ENCODE measurements around the gene IMPA2. TPM values are rescaled to one million over a fixed set of nuclear protein-coding genes. Genes with fewer than 3 reads are reported as not detected.
A peak's percentile ranks its signal among the peaks of the same experiment; 100 is the strongest.

The IMPA2 gene
- total RNA-seq, 4 donors from 2014 or later, result 112 to 385 (median 215) TPM

DNA sequence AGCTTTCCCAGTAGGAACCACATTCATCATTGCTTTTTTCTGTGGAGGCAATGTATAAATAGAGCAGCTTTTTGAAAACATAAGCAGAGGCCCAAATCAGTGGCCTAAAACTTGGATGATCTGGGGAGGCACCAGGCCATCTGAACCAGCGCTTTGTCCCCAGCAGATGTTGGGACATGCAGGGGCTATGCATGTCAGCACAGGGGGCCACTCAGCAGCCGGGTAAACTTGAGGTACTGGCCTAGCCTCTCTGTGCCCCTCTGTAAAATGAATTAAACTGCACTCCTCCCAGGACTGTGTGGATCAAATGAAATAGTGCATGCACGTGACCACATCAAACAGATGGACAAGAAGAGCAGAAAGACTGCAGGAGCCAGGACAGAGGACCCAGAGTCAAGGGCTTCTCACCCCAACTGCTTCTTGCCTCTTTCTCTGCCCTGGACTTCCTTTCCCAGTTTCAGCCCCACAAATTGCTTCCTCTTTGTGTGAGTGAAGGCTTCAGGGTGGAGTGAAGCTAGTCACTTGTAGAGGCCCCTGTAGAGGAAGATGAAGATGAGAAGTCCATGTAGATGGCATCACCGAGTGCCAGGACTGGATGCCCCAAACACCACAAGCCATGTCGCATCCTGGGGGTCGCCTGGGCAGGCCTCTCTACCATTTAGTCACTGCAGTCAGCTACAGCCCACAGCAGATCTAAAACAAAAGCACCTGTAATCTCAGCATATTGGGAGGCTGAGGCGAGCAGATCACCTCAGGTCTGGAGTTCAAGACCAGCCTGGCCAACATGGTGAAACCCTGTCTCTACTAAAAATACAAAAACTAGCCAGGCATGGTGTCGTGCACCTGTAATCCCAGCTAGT is 53.2 kb downstream of the IMPA2 start:
- peaks cover 0 to 31% of the 10 kb centered on the region in 2 donors for H3K36me3 ChIP-seq
- no peak overlapping the region for H3K4me3 ChIP-seq

DNA sequence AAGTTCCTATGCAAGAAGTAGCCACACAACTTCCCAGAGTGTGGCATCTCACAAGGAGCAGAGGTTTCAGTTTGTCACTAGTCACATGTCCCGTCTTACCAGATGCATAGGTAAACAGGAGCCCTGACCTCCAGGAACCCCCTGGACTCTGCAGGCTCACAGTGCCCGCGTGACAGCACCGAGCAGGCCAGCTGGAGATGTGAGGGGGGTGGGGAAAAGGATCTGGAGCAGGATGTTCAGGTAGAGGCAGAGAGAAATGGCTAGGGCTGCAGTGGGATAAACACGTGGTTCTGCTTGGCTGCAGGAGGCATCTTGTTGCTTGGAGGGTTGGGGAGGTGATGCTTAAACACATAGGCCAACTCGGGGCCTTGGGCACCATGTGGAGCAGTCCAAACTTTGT is 54.2 kb downstream of the IMPA2 start:
- H3K27ac ChIP-seq, result no peak overlapping the region
- H3K36me3 ChIP-seq, result peaks cover 0 to 21% of the 10 kb centered on the region in 2 donors
- no peaks in the 10 kb centered on the region for H3K27me3 ChIP-seq
- peaks cover 0 to 50% (median 18%) of the 10 kb centered on the region in 3 donors for H3K4me1 ChIP-seq
- H3K4me3 ChIP-seq, result no peak overlapping the region
- 33 to 54% methylated on average over 1 to 5 of the region's 6 CpGs for WGBS, 2 donors (ENCODE audit: low coverage in 1 of 2)
- peak; percentile 28 for TF ChIP-seq POLR2AphosphoS5 (IDR thresholded peaks at IDR 0.05)
- no peak for TF ChIP-seq CTCF (IDR thresholded peaks at IDR 0.05)
- H3K9me3 ChIP-seq, result no peaks in the 10 kb centered on the region
- no peak for ATAC-seq

More for the DNA sequence above, 53.2 kb downstream of the IMPA2 start:
- Histone ChIP-seq H3K4me1 (peaks cover 0 to 51% (median 18%) of the 10 kb centered on the region in 3 donors), H3K27ac (peak overlapping the region in 1 of 4 donors; percentile 3), H3K9me3 (no peaks in the 10 kb centered on the region), H3K27me3 (no peaks in the 10 kb centered on the region)
- no peak for ATAC-seq
- WGBS, 2 donors (ENCODE audit: low coverage in 1 of 2), result 68 to 100% methylated on average over 1 to 5 of the region's 8 CpGs
- TF ChIP-seq POLR2A (IDR thresholded peaks at IDR 0.05) (no peak), CTCF (IDR thresholded peaks at IDR 0.05) (no peak), EP300 (IDR thresholded peaks at IDR 0.05) (no peak), POLR2AphosphoS5 (IDR thresholded peaks at IDR 0.05) (no peak)

- H3K27ac ChIP-seq, result no peak overlapping the region
- TF ChIP-seq EP300 (IDR thresholded peaks at IDR 0.05), result no peak
- TF ChIP-seq POLR2AphosphoS5 (IDR thresholded peaks at IDR 0.05), result no peak
- no peak for TF ChIP-seq CTCF (IDR thresholded peaks at IDR 0.05)
- TF ChIP-seq POLR2A (IDR thresholded peaks at IDR 0.05), result no peak
- WGBS, 2 donors (ENCODE audit: low coverage in 1 of 2), result 40 to 92% methylated on average over 2 of the region's 9 CpGs
- H3K4me1 ChIP-seq, result peaks cover 0 to 42% (median 15%) of the 10 kb centered on the region in 3 donors
- no peak overlapping the region for H3K4me3 ChIP-seq
- H3K27me3 ChIP-seq, result no peaks in the 10 kb centered on the region
- H3K9me3 ChIP-seq, result no peaks in the 10 kb centered on the region
- ATAC-seq, result no peak
- peaks cover 0 to 13% of the 10 kb centered on the region in 2 donors for H3K36me3 ChIP-seq
These were observed 55.0 kb downstream of the IMPA2 start for GRCh38 chr18:12036201-12036751.

DNA sequence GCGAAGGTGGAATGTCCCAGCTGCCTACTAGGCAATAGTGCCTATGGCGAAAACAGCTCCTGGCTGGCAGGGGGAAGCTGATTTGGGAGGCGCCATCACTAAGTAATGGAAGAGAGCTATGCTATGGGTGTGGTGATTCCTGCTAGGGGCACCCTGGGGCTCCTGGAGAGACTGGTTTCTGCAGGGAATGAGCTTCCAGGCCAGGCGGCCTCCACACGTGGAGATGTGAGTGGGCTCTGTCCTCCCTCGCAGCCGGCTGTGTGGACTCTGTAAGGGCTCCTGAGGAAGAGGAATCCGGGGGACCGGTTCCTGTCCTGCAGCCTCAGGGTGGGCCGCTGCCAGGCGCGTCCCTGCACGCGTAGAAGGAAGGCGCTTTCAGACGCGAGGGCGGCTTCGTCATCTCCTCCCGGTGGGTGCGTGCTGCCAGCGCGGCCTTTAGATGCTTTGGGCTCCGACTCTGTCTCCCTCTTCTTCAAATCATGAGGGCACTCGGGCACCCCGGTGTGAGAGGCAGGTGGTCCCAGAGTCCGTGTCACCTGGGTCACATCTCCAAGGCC is 56.9 kb downstream of the IMPA2 start:
- ATAC-seq, result peak; percentile 20
- 0 to 100% methylated on average over 1 to 4 of the region's 27 CpGs for WGBS, 2 donors (ENCODE audit: low coverage in 1 of 2)
- Histone ChIP-seq H3K4me3 (peak overlapping the region; percentile 39 to 53), H3K9me3 (no peaks in the 10 kb centered on the region), H3K4me1 (peaks cover 0 to 23% (median 6%) of the 10 kb centered on the region in 3 donors), H3K27ac (peak overlapping the region in 2 of 4 donors; percentile 27 to 71), H3K27me3 (no peaks in the 10 kb centered on the region), H3K36me3 (peaks cover 0 to 6% of the 10 kb centered on the region in 2 donors)
- TF ChIP-seq POLR2AphosphoS5 (IDR thresholded peaks at IDR 0.05) (no peak), CTCF (IDR thresholded peaks at IDR 0.05) (no peak)

All from gastroesophageal sphincter (tissue), 4 donors.